Measurements from ENCODE around the gene DIMT1.

GRCh38 chr5:62371409-62371808 lies 32.3 kb downstream of the DIMT1 start:
- TF ChIP-seq RAD21 (IDR thresholded peaks at IDR 0.05), result no peak
- TF ChIP-seq YY1 (IDR thresholded peaks at IDR 0.05), result no peak
- TF ChIP-seq ZBTB33 (IDR thresholded peaks at IDR 0.05), result no peak
- no peak for TF ChIP-seq TAF1 (conservative IDR thresholded peaks at IDR 0.05)
- no peak for TF ChIP-seq FOXA1 (IDR thresholded peaks at IDR 0.05)

Data from liver (tissue), 2 donors.